NCI-H2081 (cell line): ENCODE data around the gene SLC25A11.
"Not testable (repeated sequence)": the region's sequence is repeated elsewhere in the genome, so short reads cannot be mapped to it uniquely, and the experiment has no call there.

Source experiments
- DNase-seq, 2 experiments: peaks; one replicate each; lab custom pipeline; 2025; lab: John Stamatoyannopoulos, UW

The SLC25A11 gene

GRCh38 chr17:4945176-4945943 lies 5.5 kb upstream of the SLC25A11 start:
- DNase-seq: no peak

- no peak for DNase-seq
Measured at GRCh38 chr17:4944554-4945175, 4.8 kb upstream of the SLC25A11 start.

- DNase-seq: no peak
Measured at GRCh38 chr17:4944163-4944553, 4.3 kb upstream of the SLC25A11 start.

GRCh38 chr17:4942760-4943508 lies 3.1 kb upstream of the SLC25A11 start:
- no peak for DNase-seq

GRCh38 chr17:4941319-4941610 lies 1.4 kb upstream of the SLC25A11 start:
- no peak for DNase-seq

GRCh38 chr17:4940555-4941318 lies 891 bp upstream of the SLC25A11 start:
- DNase-seq: no peak

- no peak for DNase-seq
Measured at GRCh38 chr17:4939546-4939795, 375 bp downstream of the SLC25A11 start.

- DNase-seq: no peak
Measured at GRCh38 chr17:4938688-4939545, 929 bp downstream of the SLC25A11 start.

- no peak for DNase-seq
Measured at GRCh38 chr17:4938069-4938491, 1.8 kb downstream of the SLC25A11 start.

GRCh38 chr17:4937553-4937952 lies 2.3 kb downstream of the SLC25A11 start:
- DNase-seq: no peak

- no peak for DNase-seq
Measured at GRCh38 chr17:4936436-4936835, 3.4 kb downstream of the SLC25A11 start.

GRCh38 chr17:4935650-4936049 lies 4.2 kb downstream of the SLC25A11 start:
- DNase-seq: no peak

- no peak for DNase-seq
Measured at GRCh38 chr17:4934173-4934979, 5.5 kb downstream of the SLC25A11 start.

GRCh38 chr17:4933646-4934045 lies 6.2 kb downstream of the SLC25A11 start:
- DNase-seq: no peak

- no peak for DNase-seq
Measured at GRCh38 chr17:4932756-4933155, 7.1 kb downstream of the SLC25A11 start.

- DNase-seq: no peak
Measured at GRCh38 chr17:4931963-4932362, 7.9 kb downstream of the SLC25A11 start, which contains the start of gene GP1BA. GP1BA (plus strand) TSS chr17:4932277; CDS start chr17:4932605, 328 bp downstream.

GRCh38 chr17:4928881-4929280 lies 11.0 kb downstream of the SLC25A11 start:
- no peak for DNase-seq

- DNase-seq: not testable (repeated sequence)
Measured at GRCh38 chr17:4926577-4927335, 13.1 kb downstream of the SLC25A11 start.

- DNase-seq: no peak
Measured at GRCh38 chr17:4921320-4921719, 18.5 kb downstream of the SLC25A11 start.
